Measurements from ENCODE around the gene PRSS21. TPM values are rescaled to one million over a fixed set of nuclear protein-coding genes. Genes with fewer than 3 reads are reported as not detected.

PRSS21 gene
- total RNA-seq, 2 donors from 2014 or later = 1.8 to 2.4 TPM

- ATAC-seq = no peak
- H3K27ac Mint-ChIP-seq = no peak overlapping the region
- peak in 1 of 2 donors; percentile 46 for DNase-seq (ENCODE audit: low spot score in 2 of 2)
- no peaks in the 10 kb centered on the region for H3K36me3 Mint-ChIP-seq
- H3K9me3 Mint-ChIP-seq = no peaks in the 10 kb centered on the region
Measured at GRCh38 chr16:2814551-2815298, 2.3 kb upstream of the PRSS21 start.

- ATAC-seq = no peak
- H3K27ac Mint-ChIP-seq = no peak overlapping the region
- H3K9me3 Mint-ChIP-seq = no peaks in the 10 kb centered on the region
- peak in 1 of 2 donors; percentile 39 for DNase-seq (ENCODE audit: low spot score in 2 of 2)
- H3K36me3 Mint-ChIP-seq = no peaks in the 10 kb centered on the region
Measured at GRCh38 chr16:2815299-2815771, 1.7 kb upstream of the PRSS21 start.

GRCh38 chr16:2817340-2818271 is 569 bp downstream of the PRSS21 start:
- ATAC-seq (no peak), DNase-seq (ENCODE audit: low spot score in 2 of 2) (peak in 1 of 2 donors; percentile 53)
- no peak overlapping the region for H3K27ac Mint-ChIP-seq

GRCh38 chr16:2818272-2818876 is 1.3 kb downstream of the PRSS21 start:
- peak in 1 of 2 donors; percentile 47 for DNase-seq (ENCODE audit: low spot score in 2 of 2)
- ATAC-seq = no peak
- Mint-ChIP-seq H3K9me3 (no peaks in the 10 kb centered on the region), H3K36me3 (no peaks in the 10 kb centered on the region), H3K27ac (no peak overlapping the region)

More at GRCh38 chr16:2817340-2818271, 569 bp downstream of the PRSS21 start:
- Mint-ChIP-seq H3K36me3 (no peaks in the 10 kb centered on the region), H3K9me3 (no peaks in the 10 kb centered on the region)

GRCh38 chr16:2819179-2819938 is 2.3 kb downstream of the PRSS21 start:
- Mint-ChIP-seq H3K9me3 (no peaks in the 10 kb centered on the region), H3K27ac (no peak overlapping the region), H3K36me3 (no peaks in the 10 kb centered on the region)
- ATAC-seq (no peak), DNase-seq (ENCODE audit: low spot score in 2 of 2) (peak in 1 of 2 donors; percentile 25)

GRCh38 chr16:2819939-2820835 is 3.1 kb downstream of the PRSS21 start:
- H3K36me3 Mint-ChIP-seq = no peaks in the 10 kb centered on the region
- H3K27ac Mint-ChIP-seq = no peak overlapping the region
- ATAC-seq (no peak), DNase-seq (ENCODE audit: low spot score in 2 of 2) (peak in 1 of 2 donors; percentile 46)
- H3K9me3 Mint-ChIP-seq = no peaks in the 10 kb centered on the region

GRCh38 chr16:2820836-2821486 is 3.9 kb downstream of the PRSS21 start:
- Mint-ChIP-seq H3K9me3 (no peaks in the 10 kb centered on the region), H3K36me3 (no peaks in the 10 kb centered on the region), H3K27ac (no peak overlapping the region)
- peak in 1 of 2 donors; percentile 46 for DNase-seq (ENCODE audit: low spot score in 2 of 2)
- no peak for ATAC-seq

GRCh38 chr16:2821487-2822157 is 4.6 kb downstream of the PRSS21 start:
- ATAC-seq = no peak
- peak overlapping the region in 1 of 2 donors; percentile 36 for H3K27ac Mint-ChIP-seq
- peak in 1 of 2 donors; percentile 25 for DNase-seq (ENCODE audit: low spot score in 2 of 2)
- no peaks in the 10 kb centered on the region for H3K9me3 Mint-ChIP-seq
- H3K36me3 Mint-ChIP-seq = no peaks in the 10 kb centered on the region

- ATAC-seq (no peak), DNase-seq (ENCODE audit: low spot score in 2 of 2) (peak in 1 of 2 donors; percentile 43)
- no peaks in the 10 kb centered on the region for H3K9me3 Mint-ChIP-seq
- H3K36me3 Mint-ChIP-seq = no peaks in the 10 kb centered on the region
- peak overlapping the region in 1 of 2 donors; percentile 36 for H3K27ac Mint-ChIP-seq
Measured at GRCh38 chr16:2822158-2822495, 5.1 kb downstream of the PRSS21 start.

GRCh38 chr16:2822496-2822895 is 5.5 kb downstream of the PRSS21 start:
- DNase-seq (ENCODE audit: low spot score in 2 of 2) (peak in 1 of 2 donors; percentile 21), ATAC-seq (no peak)
- Mint-ChIP-seq H3K36me3 (no peaks in the 10 kb centered on the region), H3K9me3 (no peaks in the 10 kb centered on the region), H3K27ac (no peak overlapping the region)

GRCh38 chr16:2824626-2825025 is 7.6 kb downstream of the PRSS21 start:
- H3K9me3 Mint-ChIP-seq = no peaks in the 10 kb centered on the region
- ATAC-seq = no peak
- H3K36me3 Mint-ChIP-seq = no peaks in the 10 kb centered on the region
- peak in 1 of 2 donors; percentile 45 for DNase-seq (ENCODE audit: low spot score in 2 of 2)
- no peak overlapping the region for H3K27ac Mint-ChIP-seq

- no peak overlapping the region for H3K27ac Mint-ChIP-seq
- ATAC-seq = no peak
- no peaks in the 10 kb centered on the region for H3K9me3 Mint-ChIP-seq
- peak in 1 of 2 donors; percentile 44 for DNase-seq (ENCODE audit: low spot score in 2 of 2)
- H3K36me3 Mint-ChIP-seq = no peaks in the 10 kb centered on the region
Measured at GRCh38 chr16:2825049-2825742, 8.2 kb downstream of the PRSS21 start.

GRCh38 chr16:2825906-2826305 is 8.9 kb downstream of the PRSS21 start:
- no peaks in the 10 kb centered on the region for H3K9me3 Mint-ChIP-seq
- H3K36me3 Mint-ChIP-seq = no peaks in the 10 kb centered on the region
- peak in 1 of 2 donors; percentile 37 for DNase-seq (ENCODE audit: low spot score in 2 of 2)
- no peak for ATAC-seq
- H3K27ac Mint-ChIP-seq = no peak overlapping the region
